GM12872 (cell line): ENCODE measurements around the gene REP15.

Experiments
- CTCF ChIP-seq: IDR thresholded peaks from 3 replicates; pipeline ENCODE4 v1.5.1; 2011; ENCODE audit warnings: low read depth, mild to moderate bottlenecking, low read length, moderate library complexity; ENCODE audit not compliant: insufficient read depth

Gene REP15

GRCh38 chr12:27685274-27685673 is 11.0 kb upstream of the REP15 start:
- TF ChIP-seq CTCF = no peak

GRCh38 chr12:27686147-27686546 is 10.1 kb upstream of the REP15 start:
- no peak for TF ChIP-seq CTCF

GRCh38 chr12:27688671-27689070 is 7.6 kb upstream of the REP15 start:
- TF ChIP-seq CTCF = no peak

GRCh38 chr12:27689558-27690180 is 6.6 kb upstream of the REP15 start:
- no peak for TF ChIP-seq CTCF

GRCh38 chr12:27693403-27693802 is 2.8 kb upstream of the REP15 start:
- no peak for TF ChIP-seq CTCF

- no peak for TF ChIP-seq CTCF
Measured at GRCh38 chr12:27695556-27696292, 523 bp upstream of the REP15 start.

- TF ChIP-seq CTCF = no peak
Measured at GRCh38 chr12:27696864-27697564, 767 bp downstream of the REP15 start.
